ENCODE results near the gene LRRC49. TPM values are rescaled to one million over a fixed set of nuclear protein-coding genes. Genes with fewer than 3 reads are reported as not detected.

Gene LRRC49
- total and polyA plus RNA-seq, 10 of the 15 experiments (the other 5 are each of a cell fraction or from before 2014, with no cell fraction given), result 1.4 to 3.7 (median 2.9) TPM

DNA sequence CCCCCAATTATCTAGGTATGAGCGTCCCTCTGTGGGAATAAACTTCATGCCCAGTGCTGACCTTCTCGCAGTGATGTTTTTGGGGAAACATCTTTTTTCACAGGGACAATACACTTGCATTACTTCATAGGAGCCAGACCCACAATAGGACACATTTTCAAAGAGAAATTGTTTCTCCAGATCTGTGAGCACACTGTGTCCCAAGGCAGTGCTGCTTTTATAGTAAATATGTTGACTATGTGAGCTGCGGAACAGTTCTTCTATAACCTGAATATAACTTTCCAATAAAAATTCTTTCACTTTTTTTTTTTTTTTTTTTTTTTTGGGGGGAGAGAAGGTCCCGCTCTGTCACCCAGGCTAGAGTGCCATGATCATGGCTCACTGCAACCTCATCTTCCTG lies 205.3 kb downstream of the LRRC49 start:
- CTCF ChIA-PET, result interaction anchor here (0.6 kb wide), 1 partner anchor 87 kb away, joined by 3 read pairs; no protein-coding TSS in a partner anchor
- H4K20me1 ChIP-seq (ENCODE audit: control insufficient read depth, insufficient read depth), result no peaks in the 10 kb centered on the region
- H3K4me3 ChIP-seq, result no peak overlapping the region
- no peak overlapping the region for H2AFZ ChIP-seq (ENCODE audit: control insufficient read depth, low read depth, low read length)
- no peaks in the 10 kb centered on the region for H3K79me2 ChIP-seq (ENCODE audit: control insufficient read depth, insufficient read depth, low read length)
- SMC1A ChIA-PET (ENCODE audit: uncharacterized antibody, unreplicated experiment), result no interaction called here
- no peak for FAIRE-seq
- no peaks in the 10 kb centered on the region for H3K27me3 ChIP-seq (replicated peaks in 1 of 2; ENCODE audit: control insufficient read depth in 2 of 2, insufficient read depth in 2 of 2, low read length in 1 of 2)
- H3K36me3 ChIP-seq (ENCODE audit: control insufficient read depth in 2 of 2, insufficient read depth in 2 of 2, low read length in 1 of 2), result no peaks in the 10 kb centered on the region
- no peaks in the 10 kb centered on the region; the same call in 1 of the 3 replicates for H3K9me3 ChIP-seq (replicated peaks; ENCODE audit: control insufficient read depth, insufficient read depth, low read length)
- BruUV-seq (replicated peaks), result no TSS peak
- intact Hi-C loops (cut with micrococcal nuclease; ENCODE audit: unreplicated experiment) (no loop called here), in situ Hi-C loops (cut with MboI) (no loop called here)
- RAD21 ChIA-PET (ENCODE audit: unreplicated experiment), result no interaction called here
- H3K27ac ChIP-seq (ENCODE audit: control insufficient read depth, insufficient read depth), result no peak overlapping the region
- no peak for DNase-seq (ENCODE audit: low read depth, low spot score)
- TF ChIP-seq EP300 (IDR thresholded peaks at IDR 0.05; ENCODE audit: borderline replicate concordance in 1 of 2, control insufficient read depth in 1 of 2, low read depth in 2 of 2, low read length in 2 of 2) (no peak), BACH1 (IDR thresholded peaks at IDR 0.05; ENCODE audit: borderline replicate concordance) (no peak), NFYB (IDR thresholded peaks at IDR 0.05; ENCODE audit: insufficient read depth, low read depth, low read length) (no peak)
- TF ChIP-seq, protein P1, sequence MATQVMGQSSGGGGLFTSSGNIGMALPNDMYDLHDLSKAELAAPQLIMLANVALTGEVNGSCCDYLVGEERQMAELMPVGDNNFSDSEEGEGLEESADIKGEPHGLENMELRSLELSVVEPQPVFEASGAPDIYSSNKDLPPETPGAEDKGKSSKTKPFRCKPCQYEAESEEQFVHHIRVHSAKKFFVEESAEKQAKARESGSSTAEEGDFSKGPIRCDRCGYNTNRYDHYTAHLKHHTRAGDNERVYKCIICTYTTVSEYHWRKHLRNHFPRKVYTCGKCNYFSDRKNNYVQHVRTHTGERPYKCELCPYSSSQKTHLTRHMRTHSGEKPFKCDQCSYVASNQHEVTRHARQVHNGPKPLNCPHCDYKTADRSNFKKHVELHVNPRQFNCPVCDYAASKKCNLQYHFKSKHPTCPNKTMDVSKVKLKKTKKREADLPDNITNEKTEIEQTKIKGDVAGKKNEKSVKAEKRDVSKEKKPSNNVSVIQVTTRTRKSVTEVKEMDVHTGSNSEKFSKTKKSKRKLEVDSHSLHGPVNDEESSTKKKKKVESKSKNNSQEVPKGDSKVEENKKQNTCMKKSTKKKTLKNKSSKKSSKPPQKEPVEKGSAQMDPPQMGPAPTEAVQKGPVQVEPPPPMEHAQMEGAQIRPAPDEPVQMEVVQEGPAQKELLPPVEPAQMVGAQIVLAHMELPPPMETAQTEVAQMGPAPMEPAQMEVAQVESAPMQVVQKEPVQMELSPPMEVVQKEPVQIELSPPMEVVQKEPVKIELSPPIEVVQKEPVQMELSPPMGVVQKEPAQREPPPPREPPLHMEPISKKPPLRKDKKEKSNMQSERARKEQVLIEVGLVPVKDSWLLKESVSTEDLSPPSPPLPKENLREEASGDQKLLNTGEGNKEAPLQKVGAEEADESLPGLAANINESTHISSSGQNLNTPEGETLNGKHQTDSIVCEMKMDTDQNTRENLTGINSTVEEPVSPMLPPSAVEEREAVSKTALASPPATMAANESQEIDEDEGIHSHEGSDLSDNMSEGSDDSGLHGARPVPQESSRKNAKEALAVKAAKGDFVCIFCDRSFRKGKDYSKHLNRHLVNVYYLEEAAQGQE (IDR thresholded peaks at IDR 0.05; ENCODE audit: low read depth, low read length), result no peak
- TF ChIP-seq, protein P2, sequence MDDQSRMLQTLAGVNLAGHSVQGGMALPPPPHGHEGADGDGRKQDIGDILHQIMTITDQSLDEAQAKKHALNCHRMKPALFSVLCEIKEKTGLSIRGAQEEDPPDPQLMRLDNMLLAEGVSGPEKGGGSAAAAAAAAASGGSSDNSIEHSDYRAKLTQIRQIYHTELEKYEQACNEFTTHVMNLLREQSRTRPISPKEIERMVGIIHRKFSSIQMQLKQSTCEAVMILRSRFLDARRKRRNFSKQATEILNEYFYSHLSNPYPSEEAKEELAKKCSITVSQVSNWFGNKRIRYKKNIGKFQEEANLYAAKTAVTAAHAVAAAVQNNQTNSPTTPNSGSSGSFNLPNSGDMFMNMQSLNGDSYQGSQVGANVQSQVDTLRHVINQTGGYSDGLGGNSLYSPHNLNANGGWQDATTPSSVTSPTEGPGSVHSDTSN (IDR thresholded peaks at IDR 0.05; ENCODE audit: insufficient replicate concordance, low read depth, low read length), result no peak
- TF ChIP-seq, protein P3, sequence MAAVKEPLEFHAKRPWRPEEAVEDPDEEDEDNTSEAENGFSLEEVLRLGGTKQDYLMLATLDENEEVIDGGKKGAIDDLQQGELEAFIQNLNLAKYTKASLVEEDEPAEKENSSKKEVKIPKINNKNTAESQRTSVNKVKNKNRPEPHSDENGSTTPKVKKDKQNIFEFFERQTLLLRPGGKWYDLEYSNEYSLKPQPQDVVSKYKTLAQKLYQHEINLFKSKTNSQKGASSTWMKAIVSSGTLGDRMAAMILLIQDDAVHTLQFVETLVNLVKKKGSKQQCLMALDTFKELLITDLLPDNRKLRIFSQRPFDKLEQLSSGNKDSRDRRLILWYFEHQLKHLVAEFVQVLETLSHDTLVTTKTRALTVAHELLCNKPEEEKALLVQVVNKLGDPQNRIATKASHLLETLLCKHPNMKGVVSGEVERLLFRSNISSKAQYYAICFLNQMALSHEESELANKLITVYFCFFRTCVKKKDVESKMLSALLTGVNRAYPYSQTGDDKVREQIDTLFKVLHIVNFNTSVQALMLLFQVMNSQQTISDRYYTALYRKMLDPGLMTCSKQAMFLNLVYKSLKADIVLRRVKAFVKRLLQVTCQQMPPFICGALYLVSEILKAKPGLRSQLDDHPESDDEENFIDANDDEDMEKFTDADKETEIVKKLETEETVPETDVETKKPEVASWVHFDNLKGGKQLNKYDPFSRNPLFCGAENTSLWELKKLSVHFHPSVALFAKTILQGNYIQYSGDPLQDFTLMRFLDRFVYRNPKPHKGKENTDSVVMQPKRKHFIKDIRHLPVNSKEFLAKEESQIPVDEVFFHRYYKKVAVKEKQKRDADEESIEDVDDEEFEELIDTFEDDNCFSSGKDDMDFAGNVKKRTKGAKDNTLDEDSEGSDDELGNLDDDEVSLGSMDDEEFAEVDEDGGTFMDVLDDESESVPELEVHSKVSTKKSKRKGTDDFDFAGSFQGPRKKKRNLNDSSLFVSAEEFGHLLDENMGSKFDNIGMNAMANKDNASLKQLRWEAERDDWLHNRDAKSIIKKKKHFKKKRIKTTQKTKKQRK (IDR thresholded peaks at IDR 0.05; ENCODE audit: low read depth, low read length), result no peak
- no peaks in the 10 kb centered on the region for H3K4me1 ChIP-seq (ENCODE audit: control insufficient read depth, insufficient read depth, low read length)
- POLR2A ChIA-PET, result no interaction called here
- H3K4me2 ChIP-seq (ENCODE audit: control insufficient read depth, insufficient read depth), result no peak overlapping the region
- ATAC-seq, result no peak
- H3K9ac ChIP-seq (ENCODE audit: control insufficient read depth, insufficient read depth, low read length), result no peak overlapping the region
- WGBS (ENCODE audit: insufficient coverage, insufficient replicate concordance, low lambda C conversion rate, missing lambda C conversion rate), result 21% methylated on average over 3 of the region's 4 CpGs

Measured in GM12878 (cell line).